Renal cortical epithelial cell (primary cell): ENCODE data around the gene RAB5A. TPM values are rescaled to one million over a fixed set of nuclear protein-coding genes. Genes with fewer than 3 reads are reported as not detected.
"Not testable (repeated sequence)": the region's sequence is repeated elsewhere in the genome, so short reads cannot be mapped to it uniquely, and the experiment has no call there.

Experiments
- DNase-seq: peaks from one replicate; pipeline ENCODE4 v3.0.0-alpha.2; 2011; ENCODE audit warnings: low read depth
- total RNA-seq: library from RNA; depleted of rRNA; stranded (reverse); fragments of >200 nt; gene quantifications from 2 replicates; pipeline ENCODE4 v1.2.3, GENCODE V29; 2014

The RAB5A gene, protein sequence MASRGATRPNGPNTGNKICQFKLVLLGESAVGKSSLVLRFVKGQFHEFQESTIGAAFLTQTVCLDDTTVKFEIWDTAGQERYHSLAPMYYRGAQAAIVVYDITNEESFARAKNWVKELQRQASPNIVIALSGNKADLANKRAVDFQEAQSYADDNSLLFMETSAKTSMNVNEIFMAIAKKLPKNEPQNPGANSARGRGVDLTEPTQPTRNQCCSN
- 87.3 and 105 TPM in 2 replicates for total RNA-seq

DNA sequence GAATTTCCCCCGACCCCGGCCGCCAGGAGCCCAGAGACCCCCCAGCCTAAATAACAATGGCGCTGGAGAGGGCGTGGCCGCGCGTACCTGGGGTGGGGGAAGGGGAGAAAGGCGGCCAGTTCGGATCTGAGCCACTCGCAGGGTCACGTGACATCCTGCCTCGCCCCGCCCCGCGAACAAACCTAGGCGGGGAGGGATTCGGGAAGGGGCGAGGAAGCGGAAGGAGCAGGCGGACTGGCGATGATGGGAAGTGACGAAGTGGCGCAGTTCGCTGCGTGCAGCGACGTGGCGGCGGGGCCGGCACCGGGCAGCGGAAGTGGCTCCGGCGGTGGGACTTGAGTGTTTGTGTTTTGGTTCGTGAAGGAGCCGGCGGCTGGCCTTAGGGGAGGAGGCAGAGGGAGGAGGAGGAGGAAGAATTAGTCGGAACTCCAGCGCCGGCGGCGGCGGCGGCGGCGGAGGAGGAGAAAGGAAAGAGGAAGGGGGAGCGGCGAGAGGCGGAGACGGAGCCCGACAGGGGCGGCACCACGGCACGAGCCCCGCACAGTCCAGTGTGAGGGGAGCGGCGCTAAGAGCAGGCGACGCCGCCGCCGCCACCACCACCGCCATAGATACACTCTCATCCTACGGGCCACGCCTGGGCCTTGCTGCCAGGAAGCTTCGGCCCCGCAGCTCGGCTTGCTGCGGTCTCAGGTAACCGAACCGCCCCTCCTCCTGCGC, at the start of gene RAB5A:
TSS of gene RAB5A (plus strand) at position 266 of the 717 bp plus-strand sequence. CDS start 3,802 bp downstream, outside the sequence.
- DNase-seq, result peak; percentile 92

DNA sequence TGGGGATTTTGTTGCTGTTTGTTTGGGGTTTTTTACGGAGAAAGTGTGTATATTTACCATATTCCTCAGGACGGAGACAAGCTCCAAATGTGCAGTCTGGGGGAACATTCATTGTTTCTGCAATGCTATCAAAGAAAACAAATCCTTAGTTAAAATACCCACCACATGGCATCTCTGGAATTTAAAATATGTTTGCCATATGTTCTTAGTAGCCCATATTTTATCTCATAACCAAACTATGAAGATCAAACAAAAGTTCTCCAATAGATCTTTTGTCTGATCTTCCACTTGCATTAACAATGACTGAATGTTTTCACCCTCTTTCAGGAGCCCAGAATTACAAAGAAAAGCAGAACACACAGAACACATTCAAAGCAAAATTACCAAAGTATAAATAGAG, 48.2 kb upstream of the RAB5A start:
- no peak for DNase-seq

DNA sequence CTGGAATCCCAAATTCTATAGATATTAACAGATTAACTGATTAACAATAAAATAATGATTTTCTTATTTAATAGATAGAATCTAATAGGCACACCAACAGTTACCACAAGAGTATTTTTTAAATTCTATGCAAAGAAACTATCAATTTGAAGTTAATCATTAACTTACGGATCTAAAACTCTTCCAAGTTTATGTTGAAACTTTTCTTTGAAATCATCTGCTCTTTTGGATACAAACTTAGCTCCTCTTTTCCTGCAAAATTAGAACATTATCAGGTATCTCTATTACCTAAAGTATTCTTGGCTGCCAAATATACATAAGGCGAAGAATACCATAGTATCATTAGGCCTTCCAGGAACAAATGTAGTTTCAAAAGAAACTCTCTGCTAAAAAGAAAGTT, 47.6 kb upstream of the RAB5A start:
- DNase-seq, result no peak

DNA sequence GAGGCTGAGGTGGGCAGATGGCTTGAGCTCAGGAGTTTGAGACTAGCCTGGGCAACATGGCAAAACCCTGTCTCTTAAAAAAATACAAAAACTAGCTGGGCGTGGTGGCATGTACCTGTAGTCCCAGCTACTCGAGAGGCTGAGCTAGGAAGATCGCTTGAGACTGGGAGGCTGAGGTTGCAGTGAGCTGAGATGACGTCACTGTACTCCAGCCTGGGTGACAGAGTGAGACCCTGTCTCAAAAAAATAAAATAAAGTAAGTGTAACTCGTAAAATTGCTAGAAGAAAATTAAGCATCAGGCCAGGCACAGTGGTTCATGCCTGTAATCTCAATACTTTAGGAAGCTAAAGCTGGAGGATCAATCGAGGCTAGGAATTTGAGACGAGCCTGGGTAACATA, 47.1 kb upstream of the RAB5A start:
- DNase-seq, result not testable (repeated sequence)

DNA sequence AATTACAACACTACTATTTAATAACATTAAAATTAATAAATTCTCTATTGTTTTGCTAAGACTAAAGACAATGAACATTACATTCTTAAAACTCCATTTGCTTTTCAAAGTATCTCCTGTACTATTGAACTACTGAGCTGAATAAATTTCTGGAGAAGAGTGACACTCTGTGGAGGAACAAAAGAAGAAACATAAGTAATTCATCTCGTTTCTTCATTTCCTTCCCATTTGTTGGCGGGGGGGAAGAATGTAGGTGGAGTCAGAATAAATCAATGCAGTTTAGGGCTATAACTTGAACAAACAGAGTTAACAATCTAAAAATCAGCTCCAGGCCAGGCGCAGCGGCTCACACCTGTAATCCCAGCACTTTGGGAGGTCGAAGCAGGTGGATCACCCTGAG, 45.6 kb upstream of the RAB5A start:
- DNase-seq, result no peak

DNA sequence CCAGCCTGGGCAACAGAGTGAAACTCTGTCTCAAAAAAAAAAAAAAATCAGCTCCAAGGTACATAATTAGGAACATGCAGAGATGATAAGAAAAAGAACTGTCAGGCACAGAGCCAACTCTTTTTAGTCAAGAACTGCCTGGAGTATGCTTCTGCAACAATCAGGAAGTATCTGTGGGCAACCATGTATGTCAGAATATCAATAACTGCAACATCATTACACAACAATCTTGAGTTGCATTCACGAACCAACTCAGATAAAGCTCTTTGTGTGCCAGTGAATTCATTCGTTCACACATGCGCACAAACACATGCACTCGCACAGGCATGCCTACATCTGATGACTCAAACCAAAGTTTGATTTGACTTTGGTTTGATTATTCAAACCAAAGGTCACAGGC, 45.0 kb upstream of the RAB5A start:
- no peak for DNase-seq

DNA sequence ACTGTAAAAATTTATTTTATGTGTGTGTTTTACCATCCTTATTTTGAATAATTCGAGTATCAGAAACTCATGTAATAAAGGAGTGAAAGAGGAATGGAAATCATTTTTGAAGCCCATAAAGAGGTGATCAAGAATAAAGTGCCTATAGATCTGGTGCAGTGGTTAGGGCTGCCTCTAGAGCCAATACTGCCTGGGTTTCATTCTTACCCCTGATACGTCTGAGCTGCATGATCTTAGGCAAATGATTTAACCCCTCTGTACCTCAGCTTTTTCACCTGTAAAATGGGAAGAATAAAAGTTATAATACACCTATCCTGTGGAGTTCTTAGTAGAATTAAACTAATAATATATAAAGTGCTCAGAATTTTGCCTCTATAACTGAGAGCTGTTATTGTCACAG, 43.2 kb upstream of the RAB5A start:
- DNase-seq, result no peak

DNA sequence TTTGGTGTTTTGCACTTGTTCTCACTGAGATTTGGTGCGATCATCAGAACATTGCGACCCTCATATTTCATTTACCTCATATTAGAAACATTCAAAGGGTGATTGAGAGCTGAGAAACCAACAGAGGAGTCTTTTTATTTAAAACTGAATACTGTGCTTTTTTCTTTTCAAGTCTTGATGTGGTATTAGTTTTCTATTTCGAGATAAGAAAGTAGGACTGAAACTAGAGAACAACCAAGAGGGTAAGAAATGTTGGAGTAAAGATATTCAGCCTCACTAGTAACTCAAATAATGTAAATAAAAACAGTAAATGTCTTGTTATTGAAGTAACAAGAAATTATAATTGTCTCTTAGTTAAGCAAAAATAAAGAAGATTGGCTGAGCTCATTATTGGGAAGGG, 39.4 kb upstream of the RAB5A start:
- DNase-seq, result no peak

DNA sequence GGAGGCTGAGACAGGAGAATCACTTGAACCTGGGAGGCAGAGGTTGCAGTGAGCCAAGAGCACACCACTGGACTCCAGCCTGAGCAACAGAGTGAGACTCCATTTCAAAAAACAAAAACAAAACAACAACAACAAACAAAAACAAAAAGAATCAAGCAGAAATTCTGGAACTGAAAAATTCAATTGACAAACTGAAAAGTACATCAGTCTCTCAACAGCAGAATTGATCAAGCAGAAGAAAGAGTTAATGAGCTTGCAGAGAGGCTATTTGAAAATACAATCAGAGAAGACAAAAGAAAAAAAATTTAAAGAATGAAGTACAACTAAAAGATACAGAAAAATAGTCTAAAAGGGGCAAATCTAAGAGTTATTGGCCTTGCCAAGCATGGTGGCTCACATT, 35.4 kb upstream of the RAB5A start:
- DNase-seq, result no peak

DNA sequence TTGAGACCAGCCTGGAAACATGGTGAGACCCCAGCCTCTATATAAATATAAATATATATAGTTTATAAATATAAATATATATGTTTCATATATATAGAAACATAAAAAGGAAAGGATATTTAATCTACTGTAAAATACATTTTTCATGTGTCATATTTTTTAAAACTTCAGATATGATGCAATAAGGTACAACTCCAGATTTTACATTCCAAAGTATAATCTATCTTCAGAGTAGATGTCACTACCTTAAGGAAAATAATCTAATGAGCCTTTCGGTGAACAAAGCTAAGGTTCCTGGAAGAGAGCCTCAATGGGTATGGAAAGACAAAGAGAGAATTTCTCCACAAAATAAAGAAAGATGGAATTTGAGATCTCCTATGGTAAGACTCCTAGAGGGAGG, 29.7 kb upstream of the RAB5A start:
- DNase-seq, result no peak

DNA sequence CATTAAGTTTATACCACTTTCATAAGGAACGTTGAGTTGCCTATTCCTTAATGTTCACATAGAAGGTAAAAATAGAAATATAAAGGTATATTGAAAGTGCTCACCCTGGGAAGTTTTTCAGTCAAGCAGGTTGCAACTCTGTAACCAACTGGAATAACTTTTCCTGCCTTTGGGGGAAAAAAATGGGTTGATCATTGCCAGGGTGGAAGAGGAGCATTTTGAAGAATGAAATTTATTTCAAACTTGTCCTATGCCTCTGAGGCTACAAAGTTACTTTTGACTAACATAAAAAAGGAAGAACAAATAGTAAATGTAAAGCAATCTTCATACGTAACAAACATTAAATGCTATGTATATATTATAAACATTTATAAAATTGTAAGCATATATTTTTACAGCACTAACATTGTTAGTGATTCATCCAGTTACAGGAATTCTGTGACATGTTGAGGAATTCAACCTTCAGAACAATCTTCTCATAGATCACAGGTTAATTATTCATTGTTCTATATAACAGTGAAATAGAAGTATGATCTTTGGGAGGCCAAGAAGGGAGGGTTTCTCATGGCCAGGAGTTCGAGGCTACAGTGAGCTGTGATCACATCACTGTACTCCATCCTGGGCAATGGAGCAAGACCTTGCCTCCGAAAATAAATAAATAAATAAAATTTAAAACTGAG, 26.4 kb upstream of the RAB5A start:
- DNase-seq, result peak; percentile 91

DNA sequence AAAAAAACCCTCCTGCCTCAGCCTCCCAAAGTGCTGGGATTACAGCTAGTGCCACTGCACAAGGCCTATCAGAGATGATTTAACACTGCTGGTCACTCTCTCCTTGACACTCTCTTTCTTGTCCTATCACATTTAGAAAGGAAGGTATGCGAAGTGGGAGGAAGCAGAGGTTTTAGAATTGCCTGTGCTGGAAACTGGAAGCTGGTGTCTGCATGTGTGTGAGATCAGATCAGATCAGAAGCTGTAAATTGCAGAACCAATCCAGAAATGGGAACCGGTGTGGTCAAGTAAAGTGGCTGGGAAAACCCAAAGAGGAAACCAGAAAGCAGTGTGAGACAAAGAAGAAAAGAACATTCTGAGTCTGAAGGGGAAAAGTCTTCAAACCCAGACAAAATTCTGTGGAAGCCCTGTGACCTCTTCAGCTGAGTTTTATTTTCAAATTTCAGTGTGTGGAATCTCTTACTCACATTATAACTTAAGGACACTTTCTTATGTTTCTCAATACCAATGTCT, 15.7 kb upstream of the RAB5A start:
- no peak for DNase-seq

DNA sequence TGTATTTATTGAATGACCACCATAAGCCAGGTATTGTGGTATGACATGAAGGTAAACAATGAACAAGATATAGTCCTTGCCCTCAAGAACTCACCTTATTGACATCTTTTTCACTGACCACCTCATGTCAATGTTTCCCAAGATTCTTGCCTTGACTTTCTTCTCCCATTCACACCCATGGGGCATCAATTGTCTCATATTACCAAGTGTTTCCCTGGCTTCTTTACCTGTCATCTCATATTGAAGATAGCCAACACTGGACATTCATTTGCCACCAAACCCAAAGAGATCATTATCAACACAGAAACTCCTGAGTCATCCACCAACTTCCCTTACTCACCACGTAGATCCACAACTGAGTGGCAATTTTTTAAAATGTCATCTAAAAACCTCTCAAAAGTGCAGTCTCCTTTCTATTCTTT, 15.1 kb upstream of the RAB5A start:
- DNase-seq, result peak; percentile 34

DNA sequence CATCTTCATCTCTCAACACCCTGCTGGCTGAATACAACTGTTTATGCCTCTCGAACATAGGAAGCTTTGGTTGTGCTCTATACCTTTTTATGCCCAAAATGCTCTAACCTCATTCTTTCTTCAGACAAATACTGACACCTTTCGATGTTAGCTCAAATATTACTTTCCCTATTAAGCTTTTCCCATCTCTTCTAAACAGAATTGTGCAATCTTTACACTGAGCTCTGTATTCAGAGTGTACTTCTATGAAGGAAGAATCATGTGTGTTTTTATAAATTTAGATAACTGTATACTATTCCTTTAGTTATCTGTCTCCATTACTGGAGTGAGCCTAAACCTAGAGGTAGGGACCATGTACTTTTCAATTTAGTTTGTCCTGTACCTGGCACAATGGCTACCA, 14.5 kb upstream of the RAB5A start:
- no peak for DNase-seq

DNA sequence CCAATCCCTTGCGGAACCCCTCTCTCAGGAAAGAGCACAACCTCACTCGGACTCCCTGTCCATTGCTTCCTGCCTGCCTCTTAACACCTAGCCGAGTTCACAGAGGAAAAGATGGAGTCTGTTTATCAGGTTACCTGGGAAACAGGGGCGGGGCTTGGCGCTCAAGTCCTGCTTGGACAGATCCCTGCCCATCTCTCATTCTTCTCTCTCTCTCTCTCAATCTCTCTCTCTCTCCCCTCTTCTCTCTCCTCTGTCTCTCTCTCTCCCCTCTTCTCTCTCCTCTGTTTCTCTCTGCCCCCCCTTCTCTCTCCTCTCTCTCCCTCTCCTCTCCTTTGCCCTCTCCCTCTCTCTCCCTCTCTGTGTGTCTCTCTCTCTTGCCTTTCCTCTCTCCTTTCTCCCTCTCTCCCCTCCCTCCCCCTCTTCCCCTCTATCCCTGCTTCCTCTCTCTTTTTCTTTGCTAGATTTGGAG, 12.8 kb upstream of the RAB5A start, which contains the start of gene EFHB:
TSS of gene EFHB (minus strand) at position 120 of the 469 bp plus-strand sequence. CDS start 199 bp downstream, outside the sequence.
- DNase-seq, result peak; percentile 64

DNA sequence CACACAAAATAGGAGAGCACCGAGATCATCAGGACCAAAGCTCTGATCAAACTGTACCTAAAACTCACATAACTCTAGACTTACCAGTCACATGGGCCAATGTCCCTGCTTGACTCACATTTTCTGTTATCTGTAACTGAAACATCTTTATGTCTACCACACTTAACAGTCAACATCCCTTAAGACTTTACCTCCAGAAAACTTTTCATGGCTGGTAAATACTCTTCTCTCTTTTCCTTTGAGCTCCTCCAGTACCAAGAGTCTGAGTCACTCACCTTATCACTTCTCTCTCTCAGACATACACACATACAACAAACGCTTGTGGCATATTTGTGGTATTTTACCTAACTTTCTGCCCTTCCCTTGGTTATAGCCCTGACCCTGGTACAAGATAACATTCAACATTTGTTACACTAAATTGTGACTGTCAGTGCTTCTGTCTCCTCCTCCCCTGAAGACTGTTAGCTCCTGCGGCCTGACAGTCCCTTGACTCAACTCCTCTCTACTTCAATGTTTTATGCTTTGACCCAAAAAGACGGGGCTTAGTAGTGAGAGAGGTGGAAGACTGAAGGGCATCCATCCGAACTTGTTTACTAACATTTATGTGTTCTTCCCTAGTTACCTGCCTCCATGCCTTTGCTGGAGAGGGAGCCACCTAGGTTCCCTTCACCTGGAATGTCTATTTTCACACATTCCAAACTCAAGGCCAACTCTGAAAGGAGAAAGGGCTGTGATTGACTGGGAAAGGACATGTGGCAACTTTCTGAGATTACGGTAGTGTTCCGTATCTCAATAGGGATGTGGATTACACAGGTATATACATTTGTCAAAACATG, 9.2 kb upstream of the RAB5A start:
- no peak for DNase-seq

DNA sequence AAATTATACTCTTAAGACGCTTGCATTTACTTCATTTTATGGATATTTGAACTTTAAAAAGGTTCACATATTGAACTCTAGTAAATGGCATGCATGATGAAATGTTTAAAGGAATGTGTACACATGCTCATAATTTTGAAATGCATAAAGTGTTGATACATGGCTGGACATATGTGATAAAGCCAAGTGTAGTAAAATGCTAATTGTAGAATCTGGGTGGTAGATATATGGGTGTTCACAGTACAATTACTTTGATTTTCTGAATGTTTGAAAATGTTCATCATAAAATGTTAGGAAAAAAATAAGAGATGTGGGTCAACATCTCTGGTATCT, 8.6 kb upstream of the RAB5A start:
- no peak for DNase-seq

DNA sequence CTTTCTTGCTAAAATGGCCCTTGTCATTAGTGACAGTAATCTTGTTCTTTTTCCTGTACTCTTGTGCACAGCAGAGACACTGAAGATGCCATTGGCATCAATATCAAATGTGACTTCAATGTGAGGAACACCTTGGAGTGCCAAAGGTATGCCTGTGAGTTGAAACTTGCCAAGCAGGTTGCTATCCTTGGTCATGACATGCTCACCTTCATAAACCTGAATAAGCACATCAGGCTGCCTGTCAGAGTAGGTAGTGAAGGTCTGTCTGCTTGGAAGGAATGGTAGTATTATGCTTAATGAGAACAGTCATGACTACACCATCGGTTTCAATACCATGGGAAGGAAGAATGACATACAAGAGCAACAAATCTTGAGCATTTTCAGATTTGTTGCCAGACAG, 6.3 kb upstream of the RAB5A start:
- DNase-seq, result no peak

DNA sequence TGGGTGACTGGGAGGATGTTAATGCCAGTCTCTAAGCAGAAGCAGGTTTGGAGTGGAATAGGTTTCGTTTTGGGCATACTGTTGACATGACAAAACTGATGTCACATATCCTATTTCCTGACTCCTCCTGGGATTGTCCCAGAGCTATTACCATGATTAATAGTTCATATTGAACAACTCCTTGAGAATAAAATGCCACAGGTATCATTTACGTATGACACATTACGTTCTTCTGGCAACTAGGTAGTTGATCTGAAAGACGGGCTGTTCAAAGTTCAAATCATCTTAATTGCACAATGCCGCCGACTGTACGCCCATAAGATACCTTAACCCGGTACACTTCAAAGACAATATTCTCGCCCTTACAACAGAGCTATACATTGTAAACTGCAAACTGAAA, 1.4 kb upstream of the RAB5A start:
- DNase-seq, result no peak

DNA sequence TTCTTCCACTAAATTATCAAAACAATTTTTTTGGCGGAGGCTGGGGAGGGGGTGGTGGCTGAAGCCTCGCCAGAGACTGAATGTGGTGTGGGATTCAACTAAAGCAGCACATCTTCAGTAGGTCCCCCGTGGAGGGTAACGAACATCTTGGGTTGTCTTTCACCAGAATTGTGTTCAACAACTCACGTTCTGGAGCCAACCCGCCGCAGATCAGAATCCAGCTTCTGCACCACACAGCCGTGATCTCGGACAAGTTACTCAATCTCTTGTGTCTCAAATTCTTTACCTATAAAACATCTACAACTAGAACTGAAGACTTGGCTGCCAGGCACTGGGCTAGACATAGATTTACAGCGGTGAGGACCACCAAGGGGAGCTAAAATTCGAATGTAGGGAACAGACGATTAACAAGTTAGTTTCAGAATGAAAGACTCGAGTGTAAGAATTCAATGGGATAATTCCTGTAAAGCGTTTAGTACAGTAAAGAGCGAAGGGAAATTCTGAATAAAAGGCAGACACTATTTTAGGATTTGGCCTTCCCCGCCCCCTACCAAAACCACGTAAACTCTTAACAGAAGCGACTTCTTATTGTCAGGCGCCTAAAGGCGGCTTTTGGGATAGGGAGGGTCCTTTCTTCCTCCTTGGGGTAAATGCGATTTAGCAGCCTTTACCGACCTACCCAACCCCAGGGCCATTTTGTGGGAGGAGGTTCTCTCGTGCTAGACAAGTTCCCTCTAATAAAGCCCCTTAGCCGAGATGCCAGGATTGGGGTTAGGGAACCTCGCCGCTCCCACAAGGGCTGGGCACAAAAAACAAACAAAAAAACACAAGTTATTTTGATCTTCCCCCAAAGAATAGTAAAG, 697 bp upstream of the RAB5A start:
- no peak for DNase-seq
